Measurements from ENCODE around the gene TMEM53. TPM values are rescaled to one million over a fixed set of nuclear protein-coding genes. Genes with fewer than 3 reads are reported as not detected.

TMEM53 gene
- total RNA-seq, 3 donors from 2014 or later, result 8.3 to 9.4 (median 9.2) TPM

GRCh38 chr1:44720281-44720680 is 46.0 kb upstream of the TMEM53 start:
- no peaks in the 10 kb centered on the region for H3K27me3 ChIP-seq
- TF ChIP-seq POLR2AphosphoS5 (IDR thresholded peaks at IDR 0.05) (no peak), POLR2A (IDR thresholded peaks at IDR 0.05) (no peak), CTCF (IDR thresholded peaks at IDR 0.05) (no peak)
- intact Hi-C loops (cut with DNase I; ENCODE audit: low total_unique reads), result no loop called here
- H3K36me3 ChIP-seq, result no peaks in the 10 kb centered on the region
- no peak for DNase-seq (ENCODE audit: low spot score in 2 of 2)
- H3K4me1 ChIP-seq, result no peaks in the 10 kb centered on the region
- no peak overlapping the region for H3K27ac ChIP-seq
- H3K9me3 ChIP-seq, result no peaks in the 10 kb centered on the region
- H3K4me3 ChIP-seq, result no peak overlapping the region

DNA sequence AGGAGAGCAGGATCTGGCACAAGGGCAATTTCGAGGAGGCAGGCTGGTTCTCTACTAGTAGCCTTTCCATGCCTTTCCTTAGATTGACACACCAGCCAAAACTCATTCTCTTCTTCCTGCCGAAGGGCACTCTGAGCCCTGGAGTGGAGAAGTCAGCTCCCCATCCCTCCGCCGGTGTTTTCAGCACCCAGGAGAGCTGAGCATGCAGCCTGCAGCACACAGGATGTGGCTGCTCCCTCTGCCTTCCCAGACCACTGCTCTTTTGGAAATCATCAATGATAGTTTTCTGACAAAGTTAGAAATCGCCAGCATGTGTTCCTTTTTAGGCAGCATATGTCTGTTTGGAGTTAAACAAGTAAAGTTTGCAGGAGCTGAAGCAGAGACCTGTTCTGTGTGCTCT is 45.0 kb upstream of the TMEM53 start:
- TF ChIP-seq POLR2A (IDR thresholded peaks at IDR 0.05) (no peak), CTCF (IDR thresholded peaks at IDR 0.05) (no peak)
- no peak overlapping the region for H3K27ac ChIP-seq
- H3K9me3 ChIP-seq, result no peaks in the 10 kb centered on the region
- no peaks in the 10 kb centered on the region for H3K36me3 ChIP-seq
- H3K27me3 ChIP-seq, result no peaks in the 10 kb centered on the region
- H3K4me3 ChIP-seq, result no peak overlapping the region
- no peaks in the 10 kb centered on the region for H3K4me1 ChIP-seq
- no peak for DNase-seq (ENCODE audit: low spot score in 2 of 2)
- intact Hi-C loops (cut with DNase I; ENCODE audit: low total_unique reads), result no loop called here

- no peak overlapping the region for H3K4me3 ChIP-seq
- no peak for TF ChIP-seq CTCF (IDR thresholded peaks at IDR 0.05)
- no peak for TF ChIP-seq POLR2A (IDR thresholded peaks at IDR 0.05)
- no peak for TF ChIP-seq POLR2AphosphoS5 (IDR thresholded peaks at IDR 0.05)
- DNase-seq (ENCODE audit: low spot score in 2 of 2), result no peak
- no peak overlapping the region for H3K27ac ChIP-seq
- no peaks in the 10 kb centered on the region for H3K4me1 ChIP-seq
- H3K9me3 ChIP-seq, result no peaks in the 10 kb centered on the region
- H3K36me3 ChIP-seq, result no peaks in the 10 kb centered on the region
- intact Hi-C loops (cut with DNase I; ENCODE audit: low total_unique reads), result no loop called here
- H3K27me3 ChIP-seq, result no peaks in the 10 kb centered on the region
Measured at GRCh38 chr1:44718091-44718490, 43.8 kb upstream of the TMEM53 start.

DNA sequence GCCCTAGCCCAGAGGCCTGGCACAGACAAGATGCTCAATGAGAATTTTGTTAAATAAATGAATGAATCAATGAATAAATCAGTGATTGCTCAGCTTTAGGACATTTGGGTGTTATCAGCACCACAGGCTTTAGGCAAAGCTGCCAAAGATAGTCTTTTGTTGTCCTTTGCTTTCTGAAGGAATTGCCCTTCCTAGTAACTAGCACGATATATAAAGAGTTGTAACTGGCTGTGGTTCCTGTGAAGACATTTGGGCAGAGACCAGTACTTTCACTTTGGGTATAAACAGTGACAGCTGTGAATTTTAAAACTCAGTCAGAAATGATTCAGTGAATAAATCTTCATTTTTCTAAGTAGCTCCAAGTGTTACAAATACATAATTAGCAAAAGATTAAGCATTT is 43.4 kb upstream of the TMEM53 start:
- DNase-seq (ENCODE audit: low spot score in 2 of 2), result no peak
- intact Hi-C loops (cut with DNase I; ENCODE audit: low total_unique reads), result no loop called here
- Histone ChIP-seq H3K36me3 (no peaks in the 10 kb centered on the region), H3K4me3 (no peak overlapping the region), H3K4me1 (no peaks in the 10 kb centered on the region), H3K9me3 (no peaks in the 10 kb centered on the region), H3K27ac (no peak overlapping the region), H3K27me3 (no peaks in the 10 kb centered on the region)
- TF ChIP-seq CTCF (IDR thresholded peaks at IDR 0.05) (no peak), POLR2A (IDR thresholded peaks at IDR 0.05) (no peak)

DNA sequence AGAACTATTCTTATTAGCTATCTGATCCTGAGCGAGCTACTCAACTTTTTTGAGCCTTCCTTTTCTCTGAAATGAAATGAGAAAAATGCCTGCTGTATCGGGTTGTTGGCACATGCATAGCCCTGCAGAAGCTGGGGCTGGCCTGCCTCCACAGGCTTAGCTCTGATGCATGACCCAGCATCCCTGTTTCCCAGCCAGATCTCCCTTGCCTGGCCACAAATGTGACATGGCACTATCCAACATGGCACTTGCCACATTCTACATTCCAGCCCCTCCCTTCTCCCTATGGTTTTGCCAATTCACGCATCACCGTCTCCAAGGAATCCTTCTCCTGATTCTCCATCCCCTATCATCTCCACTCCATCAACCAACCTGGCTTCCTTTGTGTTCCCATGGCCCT is 42.9 kb upstream of the TMEM53 start:
- no peak for TF ChIP-seq POLR2AphosphoS5 (IDR thresholded peaks at IDR 0.05)
- TF ChIP-seq POLR2A (IDR thresholded peaks at IDR 0.05), result no peak
- TF ChIP-seq CTCF (IDR thresholded peaks at IDR 0.05), result no peak
- no peak overlapping the region for H3K27ac ChIP-seq
- intact Hi-C loops (cut with DNase I; ENCODE audit: low total_unique reads), result no loop called here

More for the DNA sequence above, 42.9 kb upstream of the TMEM53 start:
- H3K27me3 ChIP-seq, result no peaks in the 10 kb centered on the region
- H3K4me1 ChIP-seq, result no peaks in the 10 kb centered on the region
- no peak for DNase-seq (ENCODE audit: low spot score in 2 of 2)
- no peak overlapping the region for H3K4me3 ChIP-seq
- no peaks in the 10 kb centered on the region for H3K9me3 ChIP-seq
- H3K36me3 ChIP-seq, result no peaks in the 10 kb centered on the region

Measured in breast epithelium (tissue), 4 donors.